SK-N-MC (cell line): ENCODE measurements around the gene PRPSAP1.

Source experiments
- EZH2 ChIP-seq: fragments of 200-600 bp; sonication (generic); IDR thresholded peaks from one replicate; pipeline ENCODE4 v1.6.1; 2017; ENCODE audit warnings: antibody characterized with exemption
- FOXP2 ChIP-seq: optimal IDR thresholded peaks from 2 replicates; pipeline ENCODE3; 2011; ENCODE audit warnings: mild to moderate bottlenecking, moderate library complexity; ENCODE audit not compliant: insufficient read depth; ENCODE audit errors: extremely low read length, control extremely low read depth
- POLR2AphosphoS5 ChIP-seq: IDR thresholded peaks from 2 replicates; pipeline ENCODE4 v1.6.1; 2012; ENCODE audit warnings: mild to moderate bottlenecking, low read depth, low read length, borderline replicate concordance

DNA sequence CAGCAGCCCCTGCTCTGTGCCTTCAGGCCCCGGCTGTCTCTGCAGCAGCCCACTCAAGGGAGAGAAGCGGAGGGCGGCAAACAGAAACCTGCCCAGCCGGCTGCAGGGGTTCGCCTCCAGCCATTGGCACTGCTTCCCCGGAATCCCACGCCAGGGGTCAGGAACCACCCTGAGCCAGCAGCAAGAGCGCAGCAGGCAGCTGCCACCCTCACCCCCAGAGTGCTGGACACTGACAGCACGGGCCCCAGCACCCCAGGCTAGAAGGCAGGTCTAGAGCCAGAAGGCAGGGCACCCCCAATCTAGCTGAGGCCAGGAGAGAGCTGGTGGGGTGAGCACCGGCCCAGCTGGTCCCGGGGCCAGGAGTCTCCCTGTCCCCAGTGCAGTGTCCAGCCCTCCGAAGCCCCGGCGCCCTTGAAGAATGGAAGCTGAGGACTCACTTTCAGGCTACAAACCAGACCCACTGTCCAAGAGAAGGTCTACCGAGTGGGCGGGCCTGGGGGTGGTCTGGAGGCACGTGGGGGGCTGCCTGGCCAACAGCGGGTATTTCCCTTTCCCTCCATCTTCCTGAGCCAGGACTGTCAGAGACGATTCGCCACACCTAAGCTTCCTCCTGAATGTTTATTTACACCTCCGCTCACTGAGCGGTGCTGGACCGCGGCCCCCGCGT lies 80.1 kb downstream of the PRPSAP1 start:
- TF ChIP-seq EZH2 = no peak
- TF ChIP-seq POLR2AphosphoS5 = no peak
- no peak for TF ChIP-seq FOXP2
